HL-60 (cell line): ENCODE results near the gene OR2M2.

ENCODE experiments used
- DNase-seq, 2 experiments: peaks; one replicate each; pipeline ENCODE4 v3.0.0-alpha.2; 2010 to 2020; ENCODE audit warnings: low read depth in 1 of 2, low spot score in 1 of 2
- H3K27ac ChIP-seq: fragments of 250-450 bp; sonication (Bioruptor Pico); replicated peaks from 2 replicates; pipeline ENCODE4 v1.5.1; 2020; ENCODE audit warnings: mild to moderate bottlenecking, moderate library complexity
- H3K27me3 ChIP-seq: fragments of 250-450 bp; sonication (Bioruptor Pico); 2 replicates; pipeline ENCODE4 v1.5.1; 2021; ENCODE audit warnings: mild to moderate bottlenecking, moderate library complexity; ENCODE audit not compliant: insufficient read depth, poor library complexity, severe bottlenecking
- H3K4me3 ChIP-seq: replicated peaks from 2 replicates; pipeline ENCODE4 v1.5.1; 2011; ENCODE audit warnings: mild to moderate bottlenecking, control low read depth, low read length; ENCODE audit not compliant: insufficient read depth
- CTCF ChIP-seq: IDR thresholded peaks from one replicate; pipeline ENCODE4 v1.5.1; 2011; ENCODE audit warnings: low read length, control low read depth, inconsistent platforms; ENCODE audit not compliant: insufficient read depth
- GABPA ChIP-seq: IDR thresholded peaks from 2 replicates; pipeline ENCODE4 v1.6.1; 2012; ENCODE audit warnings: low read depth
- POLR2AphosphoS5 ChIP-seq: IDR thresholded peaks from 2 replicates; pipeline ENCODE4 v1.6.1; 2012; ENCODE audit warnings: low read depth
- REST ChIP-seq: IDR thresholded peaks from 2 replicates; pipeline ENCODE4 v1.6.1; 2012; ENCODE audit warnings: low read depth; ENCODE audit not compliant: insufficient replicate concordance
- SPI1 ChIP-seq: IDR thresholded peaks from 2 replicates; pipeline ENCODE4 v1.6.1; 2012; ENCODE audit warnings: low read depth, mild to moderate bottlenecking, borderline replicate concordance

The OR2M2 gene

GRCh38 chr1:248187363-248187762, 12.7 kb downstream of the OR2M2 start:
- H3K27ac ChIP-seq = no peak overlapping the region
- H3K4me3 ChIP-seq = no peak overlapping the region
- no peak for TF ChIP-seq GABPA
- no peak for TF ChIP-seq REST
- no peak for TF ChIP-seq SPI1
- TF ChIP-seq POLR2AphosphoS5 = no peak
- no peak for TF ChIP-seq CTCF
- no peaks in the 10 kb centered on the region for H3K27me3 ChIP-seq
- DNase-seq = no peak

- Histone ChIP-seq H3K4me3 (no peak overlapping the region), H3K27me3 (no peaks in the 10 kb centered on the region), H3K27ac (no peak overlapping the region)
- TF ChIP-seq REST (no peak), CTCF (no peak), POLR2AphosphoS5 (no peak), SPI1 (no peak), GABPA (no peak)
- no peak for DNase-seq
These were observed 14.4 kb downstream of the OR2M2 start for GRCh38 chr1:248189026-248189425.

- TF ChIP-seq CTCF (no peak), SPI1 (no peak), REST (no peak), POLR2AphosphoS5 (no peak), GABPA (no peak)
- Histone ChIP-seq H3K27ac (no peak overlapping the region), H3K27me3 (no peaks in the 10 kb centered on the region), H3K4me3 (no peak overlapping the region)
- no peak for DNase-seq
These were observed 19.5 kb downstream of the OR2M2 start for GRCh38 chr1:248194117-248194516.
